Measurements from ENCODE around the gene TSHZ3.

TSHZ3 gene

GRCh38 chr19:31312009-31312676 is 37.1 kb downstream of the TSHZ3 start:
- ChIA-PET CTCF (no interaction called here), POLR2A (no interaction called here)
- TF ChIP-seq, protein P1, sequence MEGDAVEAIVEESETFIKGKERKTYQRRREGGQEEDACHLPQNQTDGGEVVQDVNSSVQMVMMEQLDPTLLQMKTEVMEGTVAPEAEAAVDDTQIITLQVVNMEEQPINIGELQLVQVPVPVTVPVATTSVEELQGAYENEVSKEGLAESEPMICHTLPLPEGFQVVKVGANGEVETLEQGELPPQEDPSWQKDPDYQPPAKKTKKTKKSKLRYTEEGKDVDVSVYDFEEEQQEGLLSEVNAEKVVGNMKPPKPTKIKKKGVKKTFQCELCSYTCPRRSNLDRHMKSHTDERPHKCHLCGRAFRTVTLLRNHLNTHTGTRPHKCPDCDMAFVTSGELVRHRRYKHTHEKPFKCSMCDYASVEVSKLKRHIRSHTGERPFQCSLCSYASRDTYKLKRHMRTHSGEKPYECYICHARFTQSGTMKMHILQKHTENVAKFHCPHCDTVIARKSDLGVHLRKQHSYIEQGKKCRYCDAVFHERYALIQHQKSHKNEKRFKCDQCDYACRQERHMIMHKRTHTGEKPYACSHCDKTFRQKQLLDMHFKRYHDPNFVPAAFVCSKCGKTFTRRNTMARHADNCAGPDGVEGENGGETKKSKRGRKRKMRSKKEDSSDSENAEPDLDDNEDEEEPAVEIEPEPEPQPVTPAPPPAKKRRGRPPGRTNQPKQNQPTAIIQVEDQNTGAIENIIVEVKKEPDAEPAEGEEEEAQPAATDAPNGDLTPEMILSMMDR (IDR thresholded peaks at IDR 0.05; ENCODE audit: control extremely low read depth, extremely low read depth, low read depth, missing control alignments) = no peak
- DNase-seq (ENCODE audit: extremely low spot score) = no peak

DNA sequence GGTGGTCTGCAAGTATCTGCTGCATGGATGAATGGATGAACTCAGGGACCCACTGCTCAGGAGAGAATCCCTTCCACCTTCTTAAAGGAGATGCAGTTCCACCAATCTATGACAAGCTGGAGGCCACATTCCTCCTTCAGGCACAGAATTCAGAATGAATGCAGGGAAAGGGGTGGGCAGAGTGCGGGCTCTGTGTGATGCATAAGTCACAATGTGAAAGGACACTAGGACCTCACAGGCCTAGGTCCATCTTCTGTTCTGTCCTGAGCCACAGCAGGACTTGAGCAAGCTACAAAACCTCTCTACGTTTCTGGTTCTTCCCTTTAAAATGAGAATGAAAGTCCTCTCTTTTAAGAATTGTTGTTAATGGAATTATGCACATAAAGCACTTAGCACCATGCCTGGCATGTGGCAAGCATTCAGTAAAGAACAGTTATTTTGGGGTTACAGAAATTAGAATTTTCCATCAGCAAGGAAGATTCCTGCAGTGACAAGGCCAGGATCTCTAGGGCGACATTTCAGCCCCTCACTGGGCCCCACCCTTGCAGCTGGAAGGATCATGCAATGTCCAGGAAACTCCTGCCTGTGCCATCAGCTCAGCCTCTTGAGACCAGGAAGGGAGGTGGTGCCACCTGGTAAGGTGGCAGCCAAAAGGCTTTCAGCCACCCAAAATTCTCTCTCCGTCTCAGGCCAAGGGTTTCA is 38.7 kb downstream of the TSHZ3 start:
- no peak for DNase-seq (ENCODE audit: extremely low spot score)
- POLR2A ChIA-PET = no interaction called here
- TF ChIP-seq, protein P1 (IDR thresholded peaks at IDR 0.05; ENCODE audit: control extremely low read depth, extremely low read depth, low read depth, missing control alignments) = no peak
- CTCF ChIA-PET = no interaction called here

DNA sequence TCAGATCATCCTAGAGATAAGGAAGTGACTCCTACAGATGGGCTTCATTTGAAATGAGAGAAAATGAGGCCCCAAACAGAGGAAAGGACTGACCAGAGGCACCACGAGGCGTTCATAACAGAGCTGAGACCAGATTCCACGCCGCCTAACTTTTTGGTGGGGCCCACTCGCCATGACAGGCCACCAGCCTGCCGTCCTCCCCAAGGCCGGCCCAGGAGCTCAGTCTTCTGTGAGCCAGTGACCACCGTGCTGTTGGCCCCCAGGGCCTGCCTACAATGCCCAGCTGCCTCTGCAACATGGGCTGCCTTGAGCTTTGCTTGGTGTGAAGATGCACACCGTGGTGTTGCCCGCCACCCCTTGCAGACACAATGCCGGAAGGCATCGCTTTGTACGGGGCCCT is 40.5 kb downstream of the TSHZ3 start:
- no peak for DNase-seq (ENCODE audit: extremely low spot score)
- POLR2A ChIA-PET = no interaction called here
- TF ChIP-seq, protein P1 (IDR thresholded peaks at IDR 0.05; ENCODE audit: control extremely low read depth, extremely low read depth, low read depth, missing control alignments) = no peak
- CTCF ChIA-PET = no interaction called here

GRCh38 chr19:31307071-31307669 is 42.1 kb downstream of the TSHZ3 start:
- POLR2A ChIA-PET = no interaction called here
- TF ChIP-seq, protein P1 (IDR thresholded peaks at IDR 0.05; ENCODE audit: control extremely low read depth, extremely low read depth, low read depth, missing control alignments) = no peak
- DNase-seq (ENCODE audit: extremely low spot score) = no peak
- CTCF ChIA-PET = interaction anchor here (1.3 kb wide), 1 partner anchor 39 kb away, joined by 3 read pairs; no protein-coding TSS in a partner anchor

GRCh38 chr19:31306006-31306753 is 43.1 kb downstream of the TSHZ3 start:
- TF ChIP-seq, protein P1 (IDR thresholded peaks at IDR 0.05; ENCODE audit: control extremely low read depth, extremely low read depth, low read depth, missing control alignments) = no peak
- POLR2A ChIA-PET = no interaction called here
- DNase-seq (ENCODE audit: extremely low spot score) = no peak
- CTCF ChIA-PET = no interaction called here

- TF ChIP-seq, protein P1 (IDR thresholded peaks at IDR 0.05; ENCODE audit: control extremely low read depth, extremely low read depth, low read depth, missing control alignments) = no peak
- ChIA-PET CTCF (no interaction called here), POLR2A (no interaction called here)
- DNase-seq (ENCODE audit: extremely low spot score) = no peak
Observed at GRCh38 chr19:31304831-31305312, 44.4 kb downstream of the TSHZ3 start.
